Islet of Langerhans (tissue), 1 donor: ENCODE results near the gene BNIP2.
"Not testable (repeated sequence)": the region's sequence is repeated elsewhere in the genome, so short reads cannot be mapped to it uniquely, and the experiment has no call there.

Source experiments
- FAIRE-seq: peaks from one replicate; lab custom pipeline; 2011; peaks lifted over from hg19 to GRCh38; lab: Jason Lieb, UNC

Gene BNIP2

DNA sequence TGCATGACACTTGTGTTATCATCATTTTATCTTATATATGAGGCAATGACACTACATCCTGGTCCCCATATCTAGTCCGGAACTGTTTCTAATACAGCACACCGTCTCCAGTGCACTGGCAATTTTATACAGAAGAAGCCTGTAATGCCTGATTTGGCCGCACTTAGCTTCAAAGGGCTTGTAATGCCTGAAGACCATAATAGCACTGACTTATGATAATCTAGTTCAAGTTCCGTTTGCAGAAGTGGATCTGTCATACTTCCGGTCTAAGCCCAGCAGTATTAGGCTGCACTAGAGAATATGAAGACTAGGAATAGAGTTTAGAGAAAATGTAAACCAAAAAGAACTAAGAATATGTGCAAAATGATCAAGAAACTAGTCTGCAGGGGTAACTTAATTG is 1.3 kb downstream of the BNIP2 start:
- no peak for FAIRE-seq

DNA sequence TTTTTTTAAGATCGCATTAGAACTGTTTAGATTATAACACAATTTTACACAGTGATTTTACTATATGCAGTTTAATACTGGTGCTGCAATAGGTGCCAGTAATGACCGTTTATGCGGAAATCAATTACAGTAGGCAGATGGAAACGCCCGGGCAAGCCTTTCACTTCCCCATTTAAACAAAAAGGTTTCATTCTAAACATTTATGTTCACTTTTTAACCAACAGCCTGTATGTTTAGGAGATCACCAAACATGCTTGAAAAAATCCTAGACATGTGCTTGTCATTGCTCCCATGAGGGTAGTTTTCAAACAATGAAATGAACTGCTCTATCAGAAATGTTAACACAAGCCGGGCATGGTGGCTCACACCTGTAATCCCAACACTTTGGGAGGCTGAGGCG is 2.7 kb downstream of the BNIP2 start:
- FAIRE-seq: no peak

DNA sequence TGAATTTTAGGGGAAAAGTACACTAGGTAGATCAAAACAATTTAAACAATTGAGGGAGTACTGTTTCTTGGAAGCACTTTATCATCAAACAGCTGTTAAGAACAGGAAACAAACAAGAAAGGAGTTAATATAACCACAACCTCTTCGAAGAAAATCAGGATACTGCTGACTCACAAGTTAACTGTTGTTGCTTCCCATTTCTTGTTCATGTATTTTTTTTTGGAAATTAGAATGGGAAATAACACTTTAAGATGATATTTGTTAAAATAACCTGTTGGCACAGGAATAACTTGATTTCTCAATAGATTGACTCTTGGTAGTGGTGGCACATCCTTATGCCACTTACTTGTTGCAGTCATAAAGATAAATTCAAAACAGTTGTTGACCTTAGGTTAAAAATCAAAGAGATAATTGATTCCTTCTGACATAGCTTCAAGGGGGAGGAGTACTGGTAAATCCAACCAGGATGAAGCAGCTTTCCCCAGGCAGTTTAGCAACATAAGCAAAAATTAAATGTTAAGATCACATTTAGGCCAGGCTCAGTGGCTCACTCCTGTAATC is 3.3 kb downstream of the BNIP2 start:
- no peak for FAIRE-seq

DNA sequence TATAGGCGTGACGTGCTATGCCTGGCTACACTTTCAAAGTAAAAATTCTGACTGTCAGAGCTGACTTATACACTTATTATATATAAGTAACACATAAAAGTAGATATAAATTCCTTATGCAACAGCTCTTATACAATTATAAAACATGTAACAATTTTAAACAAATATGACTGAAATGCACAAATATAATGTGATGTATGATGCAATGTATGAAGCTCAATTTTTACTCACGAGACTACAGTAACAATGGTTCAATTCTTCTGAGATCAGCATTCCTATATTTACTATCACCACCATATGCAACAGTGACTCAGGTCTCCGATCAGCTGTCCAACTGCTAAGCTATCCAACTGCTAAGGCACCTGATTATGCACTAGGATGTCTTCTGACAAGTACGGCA is 8.2 kb downstream of the BNIP2 start:
- no peak for FAIRE-seq

DNA sequence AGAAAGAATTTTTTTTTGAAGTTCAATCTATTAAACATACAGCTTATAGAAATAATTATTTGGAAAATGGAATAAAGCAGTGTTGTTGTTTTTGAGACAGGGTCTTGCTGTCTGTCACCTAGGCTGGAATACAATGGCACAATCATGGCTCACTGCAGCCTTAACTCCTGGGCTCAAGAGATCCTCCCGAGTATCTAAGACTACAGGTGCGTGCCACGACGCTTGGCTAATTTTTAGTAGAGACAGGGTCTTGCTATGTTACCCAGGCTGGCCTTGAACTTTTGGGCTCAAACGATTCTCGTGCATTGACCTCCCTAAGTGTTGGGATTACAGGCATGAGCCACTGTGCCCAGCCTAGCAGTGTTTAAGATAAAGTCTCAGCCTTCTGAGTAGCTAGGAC is 8.8 kb downstream of the BNIP2 start:
- no peak for FAIRE-seq

DNA sequence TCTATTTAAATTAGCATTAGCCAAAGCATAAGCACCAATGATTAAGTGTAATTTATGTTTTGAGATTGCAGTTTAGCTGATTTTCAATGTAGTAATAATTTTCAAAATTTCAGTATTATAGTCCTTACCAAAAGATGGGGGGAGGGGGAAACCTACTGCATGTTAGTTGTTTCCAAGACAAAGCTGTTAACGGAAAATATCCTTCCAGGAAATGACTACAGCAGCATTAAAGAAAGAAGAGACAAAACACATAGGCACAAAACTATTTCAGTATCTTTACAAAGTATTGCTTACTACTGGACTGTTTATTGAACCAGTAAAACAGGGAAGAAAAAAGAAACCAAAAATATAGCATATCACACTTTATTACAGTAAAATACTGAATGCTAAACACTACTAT is 10.5 kb downstream of the BNIP2 start:
- FAIRE-seq: no peak

DNA sequence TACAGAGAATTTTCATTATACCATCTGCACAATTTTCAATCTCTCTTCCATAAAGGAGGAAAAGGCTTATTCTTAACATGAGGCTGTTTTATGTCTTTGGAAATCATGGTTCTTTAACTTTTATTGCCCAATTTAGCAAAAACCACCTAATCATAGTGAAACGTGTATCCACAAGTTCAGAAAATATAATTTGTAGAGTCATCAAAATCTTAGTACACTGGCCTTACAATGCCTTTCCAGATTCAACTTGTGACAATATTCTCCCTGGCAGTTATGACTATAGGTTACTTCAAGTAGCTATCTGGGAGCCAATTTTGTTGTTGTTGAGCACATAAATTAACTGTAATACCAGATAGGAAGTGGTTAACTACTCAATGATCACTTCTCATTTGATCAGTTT is 10.9 kb downstream of the BNIP2 start:
- no peak for FAIRE-seq

DNA sequence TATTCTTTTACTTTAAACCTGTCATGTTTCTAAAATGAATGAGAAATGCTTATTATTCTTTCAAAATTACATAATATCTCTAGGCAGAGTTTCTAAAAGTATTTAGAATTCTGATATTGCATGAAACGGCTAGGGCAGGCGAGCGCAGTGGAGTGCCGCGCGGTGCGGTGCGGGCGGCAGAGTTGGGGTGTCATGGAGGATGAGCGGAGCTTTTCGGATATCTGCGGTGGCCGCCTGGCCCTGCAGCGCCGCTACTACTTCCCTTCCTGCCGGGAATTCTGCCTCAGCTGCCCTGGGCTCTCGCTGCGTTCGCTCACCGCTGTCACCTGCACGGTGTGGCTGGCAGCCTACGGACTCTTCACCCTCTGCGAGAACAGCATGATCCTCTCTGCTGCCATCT is 12.6 kb downstream of the BNIP2 start:
- FAIRE-seq: no peak

DNA sequence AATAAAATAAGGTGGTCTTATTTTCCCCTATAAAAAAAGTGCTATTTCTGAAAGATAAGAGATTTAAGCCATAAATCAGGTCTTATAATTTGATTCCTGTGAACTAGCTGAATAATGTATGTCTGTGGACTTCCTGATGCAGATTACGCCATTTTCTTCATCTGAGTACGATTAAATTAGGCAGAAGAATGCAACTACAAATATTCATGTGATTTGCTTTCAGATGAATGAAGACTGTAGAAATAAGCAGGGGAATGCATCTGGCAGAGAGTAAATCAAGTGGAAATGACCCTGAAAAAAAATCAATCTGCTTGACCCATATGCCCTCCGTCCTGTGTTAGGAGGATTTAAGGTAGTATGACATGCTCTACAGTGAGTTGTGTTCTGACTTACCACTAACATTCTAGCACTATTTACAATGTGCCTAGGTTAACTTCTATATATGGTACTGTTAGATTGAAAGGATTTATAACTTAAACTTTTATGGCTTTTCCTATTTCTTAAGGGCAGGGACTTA is 14.7 kb downstream of the BNIP2 start:
- FAIRE-seq: peak; percentile 84

DNA sequence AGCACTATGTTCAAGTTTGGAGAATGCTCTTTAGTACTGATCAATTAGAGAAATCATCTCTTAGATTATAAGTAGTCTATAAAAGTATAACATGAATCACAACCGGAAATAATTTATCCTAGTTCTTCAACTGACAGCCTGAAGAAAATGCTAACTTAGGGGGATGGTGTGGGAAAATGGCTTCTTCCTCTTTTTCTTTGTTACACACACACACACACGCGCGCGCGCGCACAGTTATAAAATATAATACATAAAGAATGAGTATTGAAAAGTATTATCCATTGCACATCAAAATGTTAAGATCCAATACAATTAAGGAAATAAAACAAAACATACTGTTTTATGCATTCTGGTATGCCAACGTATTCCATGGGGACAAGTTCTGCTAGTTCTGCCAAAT is 20.6 kb downstream of the BNIP2 start:
- FAIRE-seq: peak; percentile 5

DNA sequence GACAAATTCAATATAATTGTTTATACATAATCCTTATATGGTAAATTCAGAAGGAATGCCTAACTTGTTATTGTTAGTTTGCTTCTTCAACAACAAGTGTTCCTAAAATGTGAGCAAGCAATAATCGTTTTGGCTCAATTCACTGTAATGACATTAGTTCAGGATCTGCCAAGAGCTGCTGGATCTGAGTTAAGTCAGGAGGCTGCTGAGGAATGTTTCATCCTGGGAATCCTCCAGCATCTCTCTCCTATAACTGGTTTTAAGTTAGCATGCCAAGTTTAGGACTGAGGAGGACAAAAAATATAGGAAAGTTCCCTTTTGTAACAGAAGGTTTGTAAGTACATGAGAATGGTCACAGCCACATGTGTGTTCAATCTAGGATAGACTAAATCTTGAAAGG is 26.9 kb downstream of the BNIP2 start:
- no peak for FAIRE-seq

DNA sequence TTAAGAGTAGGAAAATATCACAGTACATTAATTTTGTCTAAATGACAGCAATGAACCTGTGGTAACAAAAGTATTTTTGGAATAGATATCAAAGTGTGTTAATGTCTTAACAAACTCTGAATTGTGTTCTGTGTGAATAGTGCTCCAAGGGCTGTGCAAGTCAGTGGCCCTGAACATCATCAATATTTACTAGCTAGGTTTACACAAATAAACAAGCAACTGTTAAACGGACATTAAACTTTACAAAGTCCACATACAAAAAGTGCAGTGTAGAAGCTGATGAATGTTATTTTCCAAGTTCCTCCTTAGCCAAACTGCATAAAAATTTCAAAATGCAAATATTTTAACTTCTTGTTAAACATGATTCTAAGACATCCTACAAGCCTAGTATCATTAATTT is 29.8 kb downstream of the BNIP2 start:
- FAIRE-seq: no peak

DNA sequence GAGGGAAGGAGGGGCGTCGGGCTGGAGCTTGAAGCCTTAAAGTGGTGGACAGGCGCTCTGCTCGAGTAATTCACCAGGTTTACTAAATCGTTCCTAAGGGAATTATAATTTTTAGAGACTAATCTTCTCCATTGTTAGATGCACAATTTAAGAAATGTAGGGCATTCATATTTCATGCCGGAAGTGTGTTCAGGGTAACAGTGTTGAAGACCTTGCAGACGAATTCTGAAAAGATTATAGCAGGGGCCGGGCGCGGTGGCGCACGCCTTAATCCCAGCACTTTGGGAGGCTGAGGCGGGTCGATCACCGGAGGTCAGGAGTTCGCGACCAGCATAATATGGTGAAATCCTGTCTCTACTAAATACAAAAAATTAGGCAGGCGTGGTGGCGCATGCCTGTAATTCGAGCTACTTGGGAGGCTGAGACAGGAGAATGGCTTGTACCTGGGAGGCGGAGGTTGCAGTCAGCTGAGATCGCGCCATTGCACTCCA is 31.4 kb downstream of the BNIP2 start:
- FAIRE-seq: no peak

DNA sequence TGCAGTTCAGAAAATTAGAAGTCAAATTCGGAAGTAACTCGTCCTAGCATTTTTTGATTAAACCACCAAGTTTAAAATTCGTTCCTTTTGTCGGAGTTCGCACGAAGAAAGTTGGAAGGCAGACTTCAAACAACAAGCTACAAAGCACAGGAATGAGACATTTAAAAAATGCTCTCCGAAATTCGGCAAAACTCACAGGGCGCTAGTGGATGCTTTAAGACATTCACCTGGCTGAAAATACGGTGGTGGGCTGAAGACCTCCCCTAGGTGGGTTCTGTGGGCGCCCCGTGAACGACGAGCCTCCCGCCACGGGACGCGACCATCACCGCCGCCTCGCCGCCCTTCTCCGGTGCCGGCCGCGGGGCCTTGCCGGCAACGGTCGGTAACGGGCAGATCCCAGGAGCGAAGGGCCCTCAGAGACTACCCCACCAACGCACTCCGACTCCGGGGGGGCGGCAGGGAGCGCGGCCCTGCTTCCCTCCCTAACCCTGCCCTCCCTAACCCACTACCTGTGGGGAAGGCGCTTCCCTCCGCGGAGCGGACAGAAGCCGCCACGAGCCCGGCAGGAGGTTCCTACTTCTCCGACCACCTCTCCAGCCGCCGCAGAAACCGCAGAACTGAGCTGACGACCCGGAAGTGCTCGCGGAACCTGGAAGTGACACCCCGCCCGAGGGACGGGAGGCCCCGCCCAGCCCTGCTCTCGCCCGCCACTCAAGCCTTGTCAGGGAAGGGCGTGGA is 32.1 kb downstream of the BNIP2 start, which contains the start of gene GTF2A2:
Gene GTF2A2, minus strand, starts transcription at position 619 of the 738 bp plus-strand sequence. CDS start 5,238 bp downstream, outside the sequence.
- peak; percentile 77 for FAIRE-seq

DNA sequence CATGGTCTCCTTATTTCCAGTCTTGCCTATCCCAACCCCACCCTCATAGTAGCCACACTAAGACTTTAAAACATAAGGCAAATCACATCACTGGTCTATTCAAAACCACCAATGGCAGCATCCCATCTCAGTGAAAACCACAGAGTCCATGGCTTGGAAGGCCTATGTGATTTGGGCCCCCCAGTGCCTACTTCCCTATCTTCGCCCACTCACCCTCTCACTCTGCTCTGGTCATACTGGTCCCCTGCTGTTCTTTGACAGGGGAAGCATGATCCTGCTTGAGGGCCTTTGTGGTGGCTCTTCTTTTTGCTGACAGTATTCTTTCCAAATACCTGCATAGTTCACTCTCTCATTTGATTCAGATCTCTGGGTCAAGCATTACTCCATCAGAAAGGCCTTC is 35.1 kb downstream of the BNIP2 start:
- FAIRE-seq: no peak

DNA sequence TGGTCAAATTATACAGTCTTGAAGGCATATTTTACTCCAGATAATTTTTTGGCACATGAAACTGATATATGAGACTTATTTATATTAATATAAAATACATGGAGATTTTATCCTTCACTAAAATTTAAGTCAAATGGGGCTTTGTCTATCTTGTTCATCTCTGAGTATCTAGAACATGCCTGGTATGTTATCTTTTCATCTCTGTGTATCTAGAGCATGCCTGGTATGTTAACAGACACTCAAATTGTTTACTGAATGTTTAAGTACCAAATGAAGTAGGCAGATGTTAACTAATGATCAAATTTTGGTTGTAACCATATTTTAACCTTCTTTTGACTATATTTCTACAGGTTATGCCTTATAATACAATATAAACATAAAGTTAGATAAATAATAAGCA is 39.5 kb downstream of the BNIP2 start:
- no peak for FAIRE-seq

DNA sequence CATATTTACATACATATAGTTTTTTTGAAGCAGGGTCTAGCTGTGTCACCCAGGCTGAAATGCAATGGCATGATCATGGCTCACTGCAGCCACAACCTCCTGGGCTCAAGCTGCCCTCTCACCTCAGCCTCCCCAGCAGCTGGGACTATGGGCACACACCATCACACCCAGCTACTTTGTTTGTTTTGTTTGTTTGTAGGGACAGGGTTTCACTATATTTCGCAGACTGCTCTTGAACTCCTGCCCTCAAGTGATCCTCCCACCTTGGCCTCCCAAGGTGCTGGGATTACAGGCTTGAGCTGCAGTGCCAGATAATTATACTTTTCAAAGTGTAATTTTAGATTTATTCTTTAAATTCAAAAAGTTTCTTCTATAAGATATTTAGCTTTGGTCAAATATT is 42.0 kb downstream of the BNIP2 start:
- FAIRE-seq: no peak

DNA sequence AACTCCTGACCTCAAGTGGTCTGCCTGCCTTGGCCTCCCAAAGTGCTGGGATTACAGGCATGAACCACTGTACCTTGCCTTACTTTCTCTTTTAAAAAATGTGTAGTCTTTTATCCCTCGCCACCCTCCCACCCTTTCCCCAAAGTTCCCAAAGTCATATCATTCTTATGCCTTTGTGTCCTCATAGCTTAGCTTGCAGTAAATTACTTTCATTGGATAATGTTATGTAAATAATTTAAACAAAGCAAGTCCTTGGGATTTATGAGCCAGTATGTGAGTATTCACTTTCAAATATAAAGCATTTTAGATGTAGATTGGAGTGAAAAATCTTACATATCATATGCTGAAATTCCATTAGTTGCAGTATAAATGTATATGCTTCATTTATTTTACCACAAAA is 42.8 kb downstream of the BNIP2 start:
- FAIRE-seq: no peak

DNA sequence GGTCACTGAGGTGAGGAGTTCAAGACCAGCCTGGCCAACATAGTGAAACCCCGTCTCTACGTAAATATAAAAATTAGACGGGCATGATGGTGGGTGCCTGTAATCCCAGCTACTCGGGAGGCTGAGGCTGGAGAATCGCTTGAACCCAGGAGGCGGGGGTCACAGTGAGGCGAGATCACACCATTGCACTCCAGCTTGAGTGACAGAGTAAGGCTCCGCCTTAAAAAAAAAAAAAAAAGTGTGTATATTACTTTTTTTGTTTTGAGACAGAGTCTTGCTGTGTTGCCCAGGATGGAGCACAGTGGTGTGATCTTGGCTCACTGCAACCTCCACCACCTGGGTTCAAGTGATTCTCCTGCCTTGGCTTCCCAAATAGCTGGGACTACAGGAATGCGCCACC is 43.3 kb downstream of the BNIP2 start:
- FAIRE-seq: not testable (repeated sequence)

DNA sequence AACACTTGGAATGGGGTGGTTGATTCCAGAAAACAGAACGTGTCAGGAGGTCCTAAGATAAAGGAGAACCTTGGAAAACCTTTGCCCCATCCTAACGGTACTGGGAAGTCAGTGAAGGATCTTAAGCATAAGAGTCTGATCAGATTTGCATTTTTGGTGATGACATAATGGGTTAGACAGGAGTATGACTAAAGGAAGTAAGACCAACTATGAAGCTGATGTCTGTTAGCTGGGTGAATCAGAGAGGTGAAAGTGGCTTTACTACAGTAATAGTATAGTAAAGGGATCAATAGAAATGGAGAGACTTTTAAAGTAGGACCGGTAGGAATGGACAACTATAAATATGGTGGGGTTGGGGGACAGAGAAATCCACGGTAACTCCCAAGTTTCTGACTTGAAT is 44.4 kb downstream of the BNIP2 start:
- no peak for FAIRE-seq

DNA sequence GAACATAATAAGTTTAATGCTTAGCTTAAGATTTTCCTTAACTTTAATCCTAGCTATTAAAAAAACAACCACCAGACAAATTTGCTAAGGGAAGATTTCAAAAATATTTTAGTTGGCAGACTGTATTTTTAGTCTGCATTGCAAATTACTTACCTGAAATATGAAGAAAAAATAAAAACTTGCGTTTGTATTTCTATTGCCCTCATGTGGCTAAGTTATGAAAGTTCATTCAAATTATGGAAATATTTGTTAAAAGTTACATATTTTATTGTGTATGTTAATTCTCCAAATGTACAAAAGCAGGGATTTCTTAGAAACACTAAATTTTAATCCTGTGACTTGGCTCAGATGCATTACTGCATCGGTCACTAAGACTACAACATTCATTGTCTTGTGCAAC is 46.8 kb downstream of the BNIP2 start:
- peak; percentile 41 for FAIRE-seq

DNA sequence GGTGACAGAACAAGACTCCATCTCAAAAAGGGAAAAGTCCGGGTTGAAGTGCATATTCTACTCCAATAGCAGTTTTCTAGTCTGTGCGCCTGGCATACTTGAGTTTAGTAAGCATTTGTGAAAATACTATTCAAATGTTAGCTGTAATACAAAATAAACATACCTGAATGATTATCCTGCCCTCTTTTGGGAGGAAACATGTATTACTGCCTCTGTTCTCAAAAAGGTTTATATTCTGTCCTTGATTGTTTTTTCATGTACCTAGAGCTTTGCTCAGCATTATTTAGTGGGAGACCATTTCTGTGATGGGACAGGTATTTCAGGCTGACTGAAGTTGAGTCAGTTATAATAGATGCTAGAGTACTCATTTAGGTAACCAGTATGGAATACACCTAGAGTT is 51.6 kb downstream of the BNIP2 start:
- FAIRE-seq: not testable (repeated sequence)

DNA sequence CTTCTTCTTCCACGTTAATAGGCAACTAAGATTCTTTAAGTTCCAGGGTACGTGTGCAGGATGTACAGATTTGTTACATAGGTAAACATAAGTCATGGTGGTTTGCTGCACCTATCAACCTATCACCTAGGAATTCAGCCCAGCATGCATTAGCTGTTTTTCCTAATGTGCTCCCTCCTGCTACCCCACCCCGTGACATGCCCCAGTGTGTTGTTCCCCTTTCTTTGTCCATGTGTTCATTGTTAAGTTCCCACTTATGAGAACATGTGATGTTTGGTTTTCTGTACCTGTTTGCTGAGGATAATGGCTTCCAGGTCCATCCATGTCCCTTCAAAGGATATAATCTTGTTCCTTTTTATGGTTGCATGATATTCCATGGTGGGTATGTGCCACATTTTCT is 52.9 kb downstream of the BNIP2 start:
- no peak for FAIRE-seq

DNA sequence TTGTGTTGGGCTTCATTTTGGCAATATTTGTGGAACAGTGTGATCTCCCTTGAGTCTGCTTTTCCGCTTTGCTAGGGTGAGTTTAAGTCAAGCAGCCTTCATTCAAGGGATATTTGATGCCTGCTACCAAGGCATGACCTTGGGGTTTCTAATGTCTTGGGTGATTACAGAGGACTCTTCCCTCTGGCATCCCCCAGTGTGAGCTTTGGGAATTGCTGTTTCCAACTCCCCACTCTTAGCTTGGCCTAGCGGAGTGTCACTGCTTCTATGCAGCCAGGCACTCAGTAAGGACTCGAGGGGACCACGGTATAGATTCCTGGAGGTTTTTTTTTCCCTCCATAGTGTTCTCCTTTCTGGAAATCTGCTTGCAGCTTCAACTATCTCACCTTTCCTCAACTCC is 56.4 kb downstream of the BNIP2 start:
- no peak for FAIRE-seq
